GM23338 (cell line): Measurements from ENCODE around the gene MORC1. TPM values are rescaled to one million over a fixed set of nuclear protein-coding genes. Genes with fewer than 3 reads are reported as not detected.

Experiments used
- ATAC-seq: fragments of 200-7000 bp; cut with Tn5 transposase; 3 replicates; pipeline ENCODE4 v1.9.1; 2020
- DNase-seq: peaks from one replicate; pipeline ENCODE4 v3.0.0-alpha.2; 2015; ENCODE audit warnings: low spot score
- H2AFZ ChIP-seq: fragments of 200-600 bp; sonication (generic); 2 replicates; pipeline ENCODE4 v1.8.0; 2016; ENCODE audit warnings: antibody characterized with exemption, mild to moderate bottlenecking, moderate library complexity
- H3F3A ChIP-seq: fragments of 200-600 bp; sonication (generic); replicated peaks from 2 replicates; pipeline ENCODE4 v1.8.0; 2017; ENCODE audit warnings: antibody characterized with exemption, mixed run types, low read depth
- H3K27ac ChIP-seq: fragments of 200-600 bp; sonication (generic); 2 replicates; pipeline ENCODE4 v1.6.1; 2016; ENCODE audit warnings: low read depth
- H3K27me3 ChIP-seq: fragments of 200-600 bp; sonication (generic); 2 replicates; pipeline ENCODE4 v1.8.0; 2016; ENCODE audit warnings: mild to moderate bottlenecking, mixed run types, moderate library complexity; ENCODE audit not compliant: insufficient read depth
- H3K36me3 ChIP-seq: fragments of 200-600 bp; sonication (generic); 2 replicates; pipeline ENCODE4 v1.8.0; 2016; ENCODE audit warnings: mild to moderate bottlenecking; ENCODE audit not compliant: insufficient read depth
- H3K4me1 ChIP-seq: fragments of 200-600 bp; sonication (generic); 2 replicates; pipeline ENCODE4 v1.8.0; 2016; ENCODE audit warnings: mild to moderate bottlenecking, moderate library complexity; ENCODE audit not compliant: insufficient read depth
- H3K4me2 ChIP-seq: fragments of 200-600 bp; sonication (generic); 2 replicates; pipeline ENCODE4 v1.7.1; 2017; ENCODE audit warnings: mixed run types
- H3K4me3 ChIP-seq: fragments of 200-600 bp; sonication (generic); 2 replicates; pipeline ENCODE4 v1.6.1; 2016; ENCODE audit warnings: mixed run types
- H3K79me2 ChIP-seq: fragments of 200-600 bp; sonication (generic); replicated peaks from 2 replicates; pipeline ENCODE4 v1.8.0; 2017; ENCODE audit warnings: mild to moderate bottlenecking; ENCODE audit not compliant: insufficient read depth
- H3K9me2 ChIP-seq: fragments of 200-600 bp; sonication (generic); 2 replicates; pipeline ENCODE4 v1.8.0; 2017; ENCODE audit not compliant: insufficient read depth
- H4K20me1 ChIP-seq: fragments of 200-600 bp; sonication (generic); replicated peaks from 2 replicates; pipeline ENCODE4 v1.8.0; 2017; ENCODE audit warnings: mild to moderate bottlenecking; ENCODE audit not compliant: insufficient read depth
- H3K27ac Mint-ChIP-seq: 2 replicates; pipeline ENCODE4 v1.8.0; 2020; ENCODE audit warnings: inconsistent platforms, mild to moderate bottlenecking, moderate library complexity, mixed read lengths
- H3K27me3 Mint-ChIP-seq: 3 replicates; pipeline ENCODE4 v1.8.0; 2022; ENCODE audit warnings: low read depth, mild to moderate bottlenecking, moderate library complexity, mixed read lengths, inconsistent platforms; ENCODE audit not compliant: insufficient read depth, poor library complexity
- H3K36me3 Mint-ChIP-seq: 3 replicates; pipeline ENCODE4 v1.8.0; 2021; ENCODE audit warnings: low read depth, mild to moderate bottlenecking, inconsistent platforms, moderate library complexity, mixed read lengths
- H3K4me1 Mint-ChIP-seq: 3 replicates; pipeline ENCODE4 v1.8.0; 2020; ENCODE audit warnings: mild to moderate bottlenecking, inconsistent platforms, mixed read lengths
- H3K4me3 Mint-ChIP-seq: 3 replicates; pipeline ENCODE4 v1.8.0; 2021; ENCODE audit warnings: moderate library complexity, mild to moderate bottlenecking, inconsistent platforms, mixed read lengths
- H3K9me3 Mint-ChIP-seq: 3 replicates; pipeline ENCODE4 v1.8.0; 2020; ENCODE audit warnings: moderate library complexity, mild to moderate bottlenecking, inconsistent platforms, mixed read lengths
- CREB1 ChIP-seq: fragments of 250-450 bp; sonication (Bioruptor Pico); IDR thresholded peaks from 2 replicates; pipeline ENCODE4 v1.5.0; 2020; ENCODE audit warnings: low read depth, mild to moderate bottlenecking, moderate library complexity
- CTCF ChIP-seq, 2 experiments: fragments of 200-600 bp in 1 of 2; sonication (generic) in 1 of 2; conservative IDR thresholded peaks; 2 replicates each; pipeline versions ENCODE4 v1.5.1 to v1.6.1; 2016 to 2017; ENCODE audit warnings: antibody characterized with exemption in 2 of 2, low read depth in 2 of 2, mild to moderate bottlenecking in 2 of 2, moderate library complexity in 1 of 2
- REST ChIP-seq: IDR thresholded peaks from one replicate; pipeline ENCODE4 v1.6.1; 2018; ENCODE audit warnings: antibody characterized with exemption; ENCODE audit not compliant: unreplicated experiment
- STAT1 ChIP-seq: IDR thresholded peaks from one replicate; pipeline ENCODE4 v1.6.1; 2016; ENCODE audit warnings: antibody characterized with exemption; ENCODE audit not compliant: unreplicated experiment
- ZNF114 ChIP-seq: fragments of 250-450 bp; sonication (Bioruptor Pico); IDR thresholded peaks from 2 replicates; pipeline ENCODE4 v1.5.0; 2020; ENCODE audit warnings: mild to moderate bottlenecking, moderate library complexity
- polyA plus RNA-seq: library from polyadenylated mRNA; unstranded; fragments of >200 nt; fragmentation: Nextera tagmentation; extraction: Ambion mirVana; gene quantifications from 2 replicates; pipeline ENCODE4 v1.2.1, GENCODE V29; 2016
- total RNA-seq: library from RNA; depleted of rRNA; stranded (reverse); fragments of >200 nt; shearing (Covaris generic); gene quantifications from 2 replicates; pipeline ENCODE4 v1.2.3, GENCODE V29; 2014
- TF ChIP-seq, protein P1 (sequence below): IDR thresholded peaks from 2 replicates; pipeline ENCODE4 v1.6.1; 2016; ENCODE audit warnings: antibody characterized with exemption

MORC1 gene
- total and polyA plus RNA-seq, 2 experiments from 2014 or later, result not detected

DNA sequence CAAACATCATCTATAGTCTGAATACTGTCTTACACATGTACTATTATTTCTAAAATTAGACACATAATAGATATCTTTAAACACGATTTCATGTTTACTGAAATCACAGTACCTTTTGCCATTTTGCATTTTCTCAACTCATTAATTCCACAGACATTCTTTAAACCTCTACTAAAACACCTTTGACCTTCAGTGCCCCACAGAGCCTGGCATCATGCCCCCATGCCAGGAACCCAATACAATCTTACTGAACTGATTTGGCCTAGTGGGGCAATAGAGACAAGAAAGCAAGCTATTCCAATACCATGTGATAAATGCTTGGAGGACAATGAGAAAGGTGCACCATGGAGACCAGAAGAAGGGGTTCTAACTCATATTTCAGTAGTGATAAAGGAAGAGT is 144.9 kb downstream of the MORC1 start:
- Mint-ChIP-seq H3K9me3 (no peaks in the 10 kb centered on the region; the same call in 2 of the 3 replicates), H3K4me3 (no peak overlapping the region)
- no peak for ATAC-seq

More for the DNA sequence above, 144.9 kb downstream of the MORC1 start:
- H3K4me2 ChIP-seq, result no peak overlapping the region
- Mint-ChIP-seq H3K27me3 (no peaks in the 10 kb centered on the region), H3K27ac (no peak overlapping the region), H3K4me1 (no peaks in the 10 kb centered on the region), H3K36me3 (no peaks in the 10 kb centered on the region)
- H3F3A ChIP-seq, result no peaks in the 10 kb centered on the region
- H2AFZ ChIP-seq, result no peak overlapping the region
- TF ChIP-seq ZNF114 (CRISPR knock-in tag) (no peak), REST (no peak), CTCF (conservative IDR thresholded peaks at IDR 0.05; ENCODE audit: low read depth in 2 of 2) (no peak), CREB1 (no peak), STAT1 (no peak)
- TF ChIP-seq, protein P1, sequence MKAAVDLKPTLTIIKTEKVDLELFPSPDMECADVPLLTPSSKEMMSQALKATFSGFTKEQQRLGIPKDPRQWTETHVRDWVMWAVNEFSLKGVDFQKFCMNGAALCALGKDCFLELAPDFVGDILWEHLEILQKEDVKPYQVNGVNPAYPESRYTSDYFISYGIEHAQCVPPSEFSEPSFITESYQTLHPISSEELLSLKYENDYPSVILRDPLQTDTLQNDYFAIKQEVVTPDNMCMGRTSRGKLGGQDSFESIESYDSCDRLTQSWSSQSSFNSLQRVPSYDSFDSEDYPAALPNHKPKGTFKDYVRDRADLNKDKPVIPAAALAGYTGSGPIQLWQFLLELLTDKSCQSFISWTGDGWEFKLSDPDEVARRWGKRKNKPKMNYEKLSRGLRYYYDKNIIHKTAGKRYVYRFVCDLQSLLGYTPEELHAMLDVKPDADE, result no peak
- H3K4me1 ChIP-seq, result no peaks in the 10 kb centered on the region
- H3K27me3 ChIP-seq, result no peaks in the 10 kb centered on the region
- H3K4me3 ChIP-seq, result no peak overlapping the region
- H3K79me2 ChIP-seq, result no peaks in the 10 kb centered on the region
- H3K27ac ChIP-seq, result no peak overlapping the region
- no peak for DNase-seq
- no peaks in the 10 kb centered on the region for H3K36me3 ChIP-seq
- H4K20me1 ChIP-seq, result no peaks in the 10 kb centered on the region
- H3K9me2 ChIP-seq, result no peaks in the 10 kb centered on the region
